Upper lobe of left lung (tissue), 4 donors: ENCODE results near the gene NOTCH3.

ENCODE experiments used
- CTCF ChIP-seq, 6 experiments: fragments of 450-650 bp in 4 of 6; fragments of 200-600 bp in 2 of 6; sonication (generic) in 2 of 6; IDR thresholded peaks; one replicate each; pipeline ENCODE4 v1.5.1; 2016 to 2019; ENCODE audit warnings: antibody characterized with exemption in 6 of 6
- EP300 ChIP-seq, 4 donors: sonication (generic); formaldehyde crosslinking; IDR thresholded peaks; one replicate each; pipeline ENCODE4 v1.5.1; 2017; ENCODE audit warnings: antibody characterized with exemption in 4 of 4, control low read depth in 2 of 4
- POLR2A ChIP-seq, 4 donors: fragments of 450-650 bp; IDR thresholded peaks; one replicate each; pipeline ENCODE4 v1.5.1; 2016 to 2017; ENCODE audit warnings: antibody characterized with exemption in 4 of 4, mild to moderate bottlenecking in 2 of 4
- POLR2AphosphoS5 ChIP-seq, 2 donors: sonication (generic); formaldehyde crosslinking; IDR thresholded peaks; one replicate each; pipeline ENCODE4 v1.5.1; 2017; ENCODE audit warnings: antibody characterized with exemption in 2 of 2

- TF ChIP-seq CTCF (IDR thresholded peaks at IDR 0.05): no peak
- no peak for TF ChIP-seq POLR2AphosphoS5 (IDR thresholded peaks at IDR 0.05)
- no peak for TF ChIP-seq EP300 (IDR thresholded peaks at IDR 0.05)
- TF ChIP-seq POLR2A (IDR thresholded peaks at IDR 0.05): no peak
Observed at GRCh38 chr19:15239337-15239949, 38.6 kb upstream of the NOTCH3 start.
